K562 (cell line): ENCODE data around the gene ZSWIM7. TPM values are rescaled to one million over a fixed set of nuclear protein-coding genes. Genes with fewer than 3 reads are reported as not detected.

Source experiments
- ATF7 ChIP-seq: fragments of 450-650 bp; IDR thresholded peaks from 2 replicates; pipeline ENCODE4 v1.7.1; 2014; ENCODE audit warnings: mild to moderate bottlenecking, moderate library complexity
- CBFA2T3 ChIP-seq: fragments of 450-650 bp; IDR thresholded peaks from 2 replicates; pipeline ENCODE4 v1.6.1; 2017
- CTCF ChIP-seq, 3 experiments: IDR thresholded peaks in 2 of 3; conservative IDR thresholded peaks in 1 of 3; 2 replicates each; pipeline ENCODE4 v1.5.1; 2011 to 2012; ENCODE audit warnings: low read length in 3 of 3, mild to moderate bottlenecking in 3 of 3, control low read depth in 2 of 3, improper control_type of control experiment in 1 of 3, inconsistent platforms in 1 of 3, low read depth in 1 of 3, mixed read lengths in 1 of 3, moderate library complexity in 1 of 3; ENCODE audit not compliant: insufficient read depth in 2 of 3
- DACH1 ChIP-seq: fragments of 450-650 bp; IDR thresholded peaks from 2 replicates; pipeline ENCODE4 v1.6.1; 2018; ENCODE audit not compliant: partially characterized antibody
- ERF ChIP-seq: fragments of 450-650 bp; formaldehyde crosslinking; IDR thresholded peaks from 2 replicates; pipeline ENCODE4 v1.4.0; 2020; ENCODE audit warnings: mild to moderate bottlenecking, mixed read lengths
- ESRRB ChIP-seq: fragments of 250-450 bp; sonication (Bioruptor Pico); IDR thresholded peaks from 2 replicates; pipeline ENCODE4 v1.5.0; 2020; ENCODE audit warnings: mild to moderate bottlenecking, moderate library complexity, borderline replicate concordance
- FOXO4 ChIP-seq: fragments of 450-650 bp; formaldehyde crosslinking; IDR thresholded peaks from 2 replicates; pipeline ENCODE4 v1.4.0; 2020; ENCODE audit warnings: mild to moderate bottlenecking, moderate library complexity
- GABPB1 ChIP-seq: sonication (generic); formaldehyde crosslinking; IDR thresholded peaks from 2 replicates; pipeline ENCODE4 v1.8.0; 2022; ENCODE audit warnings: mild to moderate bottlenecking, missing genetic modification reagents
- HDAC1 ChIP-seq, 2 experiments: fragments of 450-650 bp; IDR thresholded peaks; 2 replicates each; pipeline ENCODE4 v1.6.1; 2016 to 2017; ENCODE audit warnings: inconsistent platforms in 1 of 2, mild to moderate bottlenecking in 1 of 2, moderate library complexity in 1 of 2
- HEY1 ChIP-seq: fragments of 250-450 bp; sonication (Bioruptor Pico); IDR thresholded peaks from 2 replicates; pipeline ENCODE4 v1.5.0; 2020; ENCODE audit warnings: mild to moderate bottlenecking, moderate library complexity, borderline replicate concordance
- KAT7 ChIP-seq: sonication (generic); formaldehyde crosslinking; IDR thresholded peaks from 2 replicates; pipeline ENCODE4 v1.8.0; 2022; ENCODE audit warnings: missing genetic modification reagents, mild to moderate bottlenecking, borderline replicate concordance
- KDM4B ChIP-seq, 2 experiments: fragments of 450-650 bp in 1 of 2; sonication (generic) in 1 of 2; IDR thresholded peaks; 2 replicates each; pipeline ENCODE4 v1.6.1; 2016 to 2017; ENCODE audit warnings: borderline replicate concordance in 2 of 2, antibody characterized with exemption in 1 of 2, low read depth in 1 of 2, mild to moderate bottlenecking in 1 of 2
- MTA1 ChIP-seq: fragments of 450-650 bp; IDR thresholded peaks from 2 replicates; pipeline ENCODE4 v1.6.1; 2017; ENCODE audit warnings: borderline replicate concordance
- NFIC ChIP-seq: fragments of 450-650 bp; IDR thresholded peaks from 2 replicates; pipeline ENCODE4 v1.6.1; 2017; ENCODE audit warnings: mild to moderate bottlenecking, inconsistent platforms
- PHF20 ChIP-seq: fragments of 450-650 bp; IDR thresholded peaks from 2 replicates; pipeline ENCODE4 v1.6.1; 2018; ENCODE audit not compliant: partially characterized antibody
- SMAD4 ChIP-seq: fragments of 250-450 bp; sonication (Bioruptor Pico); conservative IDR thresholded peaks from 2 replicates; pipeline ENCODE4 v1.8.0; 2021; ENCODE audit warnings: inconsistent platforms, mild to moderate bottlenecking, moderate library complexity
- TSC22D4 ChIP-seq: fragments of 450-650 bp; IDR thresholded peaks from 2 replicates; pipeline ENCODE4 v1.6.1; 2016; ENCODE audit warnings: missing genetic modification characterization, missing biosample characterization, control low read depth
- ZNF12 ChIP-seq: sonication (generic); formaldehyde crosslinking; IDR thresholded peaks from 2 replicates; pipeline ENCODE4 v1.4.0; 2020; ENCODE audit warnings: mild to moderate bottlenecking, missing genetic modification reagents
- polyA plus RNA-seq, 8 experiments: library from polyadenylated mRNA; depleted of rRNA in 4 of 8; stranded (reverse) in 5 of 8; unstranded in 3 of 8; fragments of >200 nt; fragmentation: Nextera tagmentation in 2 of 8; fragmentation: Illumina TruSeq in 1 of 8; extraction: Ambion mirVana in 2 of 8; extraction: Trizol in 1 of 8; gene quantifications; 2 replicates each; pipeline versions ENCODE4 v1.2.1 to v1.2.3, GENCODE V29; 2011 to 2014; ENCODE audit warnings: inconsistent platforms in 1 of 8, missing spikeins in 1 of 8
- total RNA-seq, 7 experiments: library from RNA; depleted of rRNA in 6 of 7; stranded (reverse); fragments of >200 nt in 6 of 7; fragmentation: Illumina TruSeq in 2 of 7; extraction: Trizol in 2 of 7; gene quantifications; 2 replicates each; pipeline versions ENCODE4 v1.2.1 to v1.2.3, GENCODE V29; 2011 to 2021; ENCODE audit warnings: low replicate concordance in 1 of 7

The ZSWIM7 gene
- total and polyA plus RNA-seq, 9 of the 15 experiments (the other 6 are each of a cell fraction or from before 2014, with no cell fraction given), result 5.9 to 18.7 (median 9.5) TPM

- TF ChIP-seq CTCF (IDR thresholded peaks at IDR 0.05 in 2 of 3, conservative IDR thresholded peaks at IDR 0.05 in 1 of 3; ENCODE audit: insufficient read depth in 2 of 3, low read depth in 1 of 3, low read length in 3 of 3) (no peak; a peak in 1 of 6 replicates), CBFA2T3 (peak; percentile 30; the same call in 1 of the 2 replicates), TSC22D4 (tag) (no peak), PHF20 (peak; percentile 75), SMAD4 (CRISPR knock-in tag) (peak; percentile 70), ERF (CRISPR knock-in tag) (peak; percentile 68; the same call in 1 of the 2 replicates), ZNF12 (no peak), KDM4B (IDR thresholded peaks at IDR 0.05; ENCODE audit: borderline replicate concordance in 2 of 2, low read depth in 1 of 2) (peak in 1 of 2 experiments; percentile 60; a peak in 1 of 4 replicates), NFIC (peak; percentile 47; the same call in 1 of the 2 replicates), FOXO4 (CRISPR knock-in tag) (no peak), KAT7 (CRISPR knock-in tag) (no peak), DACH1 (peak; percentile 88), HEY1 (CRISPR knock-in tag) (no peak), GABPB1 (CRISPR knock-in tag) (peak; percentile 79), ATF7 (peak; percentile 85), HDAC1 (IDR thresholded peaks at IDR 0.05) (peak in 1 of 2 experiments; percentile 94; a peak in 2 of 4 replicates), ESRRB (CRISPR knock-in tag) (no peak), MTA1 (peak; percentile 65; the same call in 1 of the 2 replicates)
Observed at GRCh38 chr17:15999141-15999973, at the start of gene ZSWIM7, which contains the start of gene TTC19 (continued).
